Stimulated activated naive CD8-positive, alpha-beta T cell treated with anti-CD3 and anti-CD28 coated beads, Interleukin-15, Interleukin-2, amounts not matched to agents 100 ng/mL and 50 ng/mL, for 24 hours (primary cell): ENCODE measurements around the gene ZNF286A.
"Not testable (repeated sequence)": the region's sequence is repeated elsewhere in the genome, so short reads cannot be mapped to it uniquely, and the experiment has no call there.

ENCODE experiments used
- H3K27ac Mint-ChIP-seq: one replicate; pipeline ENCODE4 v1.8.0; 2021; ENCODE audit warnings: mild to moderate bottlenecking, mixed read lengths
- H3K27me3 Mint-ChIP-seq: one replicate; pipeline ENCODE4 v1.8.0; 2021; ENCODE audit warnings: mixed read lengths
- H3K36me3 Mint-ChIP-seq: one replicate; pipeline ENCODE4 v1.8.0; 2021; ENCODE audit warnings: low read depth, mixed read lengths
- H3K4me1 Mint-ChIP-seq: one replicate; pipeline ENCODE4 v1.8.0; 2021; ENCODE audit warnings: low read depth, mixed read lengths
- H3K4me3 Mint-ChIP-seq: one replicate; pipeline ENCODE4 v1.8.0; 2021; ENCODE audit warnings: mild to moderate bottlenecking, mixed read lengths
- H3K9me3 Mint-ChIP-seq: one replicate; pipeline ENCODE4 v1.8.0; 2021; ENCODE audit warnings: mixed read lengths

ZNF286A gene

GRCh38 chr17:15736578-15736977, 37.0 kb downstream of the ZNF286A start:
- not testable (repeated sequence) for H3K27ac Mint-ChIP-seq, H3K4me3 Mint-ChIP-seq, H3K9me3 Mint-ChIP-seq, H3K4me1 Mint-ChIP-seq, H3K27me3 Mint-ChIP-seq, H3K36me3 Mint-ChIP-seq

- Mint-ChIP-seq H3K4me1 (no peaks in the 10 kb centered on the region), H3K27me3 (peaks cover 3% of the 10 kb centered on the region), H3K4me3 (no peak overlapping the region), H3K27ac (no peak overlapping the region), H3K36me3 (no peaks in the 10 kb centered on the region), H3K9me3 (no peaks in the 10 kb centered on the region)
These were observed 38.5 kb downstream of the ZNF286A start for GRCh38 chr17:15738066-15738465.

GRCh38 chr17:15739259-15739658, 39.7 kb downstream of the ZNF286A start:
- not testable (repeated sequence) for H3K4me1 Mint-ChIP-seq, H3K4me3 Mint-ChIP-seq, H3K36me3 Mint-ChIP-seq, H3K27ac Mint-ChIP-seq, H3K9me3 Mint-ChIP-seq, H3K27me3 Mint-ChIP-seq

GRCh38 chr17:15740041-15740440, 40.5 kb downstream of the ZNF286A start:
- not testable (repeated sequence) for H3K36me3 Mint-ChIP-seq, H3K27me3 Mint-ChIP-seq, H3K9me3 Mint-ChIP-seq, H3K4me1 Mint-ChIP-seq, H3K4me3 Mint-ChIP-seq, H3K27ac Mint-ChIP-seq

GRCh38 chr17:15740570-15741120, 41.1 kb downstream of the ZNF286A start:
- Mint-ChIP-seq H3K9me3 (no peaks in the 10 kb centered on the region), H3K36me3 (no peaks in the 10 kb centered on the region), H3K27ac (no peak overlapping the region), H3K27me3 (peaks cover 3% of the 10 kb centered on the region), H3K4me1 (no peaks in the 10 kb centered on the region), H3K4me3 (no peak overlapping the region)

GRCh38 chr17:15741624-15742023, 42.1 kb downstream of the ZNF286A start:
- H3K27me3 Mint-ChIP-seq = peaks cover 7% of the 10 kb centered on the region
- H3K27ac Mint-ChIP-seq = no peak overlapping the region
- H3K4me1 Mint-ChIP-seq = no peaks in the 10 kb centered on the region
- H3K9me3 Mint-ChIP-seq = no peaks in the 10 kb centered on the region
- H3K36me3 Mint-ChIP-seq = no peaks in the 10 kb centered on the region
- no peak overlapping the region for H3K4me3 Mint-ChIP-seq

GRCh38 chr17:15742051-15742795, 42.7 kb downstream of the ZNF286A start:
- H3K27me3 Mint-ChIP-seq = peaks cover 9% of the 10 kb centered on the region
- no peaks in the 10 kb centered on the region for H3K4me1 Mint-ChIP-seq
- no peaks in the 10 kb centered on the region for H3K36me3 Mint-ChIP-seq
- no peak overlapping the region for H3K27ac Mint-ChIP-seq
- no peak overlapping the region for H3K4me3 Mint-ChIP-seq
- H3K9me3 Mint-ChIP-seq = no peaks in the 10 kb centered on the region

GRCh38 chr17:15742921-15743320, 43.4 kb downstream of the ZNF286A start:
- no peaks in the 10 kb centered on the region for H3K36me3 Mint-ChIP-seq
- no peak overlapping the region for H3K4me3 Mint-ChIP-seq
- no peak overlapping the region for H3K27ac Mint-ChIP-seq
- H3K4me1 Mint-ChIP-seq = no peaks in the 10 kb centered on the region
- H3K9me3 Mint-ChIP-seq = no peaks in the 10 kb centered on the region
- H3K27me3 Mint-ChIP-seq = peaks cover 9% of the 10 kb centered on the region

- Mint-ChIP-seq H3K4me1 (no peaks in the 10 kb centered on the region), H3K27ac (no peak overlapping the region), H3K9me3 (no peaks in the 10 kb centered on the region), H3K36me3 (no peaks in the 10 kb centered on the region), H3K4me3 (no peak overlapping the region), H3K27me3 (peaks cover 9% of the 10 kb centered on the region)
These were observed 44.6 kb downstream of the ZNF286A start for GRCh38 chr17:15744074-15744676.

- Mint-ChIP-seq H3K9me3 (no peaks in the 10 kb centered on the region), H3K4me1 (no peaks in the 10 kb centered on the region), H3K36me3 (no peaks in the 10 kb centered on the region), H3K4me3 (no peak overlapping the region), H3K27me3 (peaks cover 6% of the 10 kb centered on the region), H3K27ac (no peak overlapping the region)
These were observed 45.3 kb downstream of the ZNF286A start for GRCh38 chr17:15744885-15745284.

- not testable (repeated sequence) for H3K9me3 Mint-ChIP-seq, H3K36me3 Mint-ChIP-seq
These were observed 49.9 kb downstream of the ZNF286A start for GRCh38 chr17:15749403-15749802.

GRCh38 chr17:15768865-15769533, 69.4 kb downstream of the ZNF286A start:
- H3K9me3 Mint-ChIP-seq, H3K4me1 Mint-ChIP-seq, H3K27ac Mint-ChIP-seq, H3K4me3 Mint-ChIP-seq, H3K36me3 Mint-ChIP-seq, H3K27me3 Mint-ChIP-seq: not testable (repeated sequence)

More at GRCh38 chr17:15749403-15749802, 49.9 kb downstream of the ZNF286A start:
- not testable (repeated sequence) for H3K4me1 Mint-ChIP-seq, H3K27ac Mint-ChIP-seq, H3K4me3 Mint-ChIP-seq, H3K27me3 Mint-ChIP-seq
